Thyroid gland (tissue), 4 donors: ENCODE measurements around the gene PSEN2. TPM values are rescaled to one million over a fixed set of nuclear protein-coding genes. Genes with fewer than 3 reads are reported as not detected.

ENCODE experiments used
- DNase-seq, 2 donors: peaks; one replicate each; pipeline ENCODE4 v3.0.0-alpha.2; 2019
- H3K27ac ChIP-seq, 3 donors: fragments of 200-600 bp; sonication (generic); 1 replicate in 2 of 3; 2 replicates in 1 of 3; pipeline ENCODE4 v1.5.1; 2016 to 2019; ENCODE audit warnings: mild to moderate bottlenecking in 1 of 3, moderate library complexity in 1 of 3
- H3K27me3 ChIP-seq: fragments of 200-600 bp; sonication (generic); one replicate; pipeline ENCODE4 v1.5.1; 2019
- H3K36me3 ChIP-seq, 2 donors: fragments of 200-600 bp; sonication (generic); one replicate each; pipeline ENCODE4 v1.5.1; 2016 to 2019
- H3K4me1 ChIP-seq, 2 donors: fragments of 200-600 bp; sonication (generic); one replicate each; pipeline ENCODE4 v1.5.1; 2017 to 2019
- H3K4me3 ChIP-seq, 3 donors: fragments of 200-600 bp; sonication (generic); replicated peaks in 1 of 3; 1 replicate in 2 of 3; 2 replicates in 1 of 3; pipeline ENCODE4 v1.5.1; 2016; ENCODE audit warnings: mild to moderate bottlenecking in 1 of 3
- H3K9me3 ChIP-seq: fragments of 200-600 bp; sonication (generic); one replicate; pipeline ENCODE4 v1.5.1; 2017
- POLR2A ChIP-seq, 2 donors: fragments of 450-650 bp; IDR thresholded peaks; one replicate each; pipeline ENCODE4 v1.6.1; 2017; ENCODE audit warnings: antibody characterized with exemption in 2 of 2, mild to moderate bottlenecking in 2 of 2, moderate library complexity in 1 of 2
- WGBS, 2 donors: methylation state at CpG; one replicate each; pipeline ENCODE4 v1.1.5; 2017; 5-methylcytosine and 5-hydroxymethylcytosine counted together
- intact Hi-C: fragments of 100-400 bp; cut with DNase I; formaldehyde crosslinking; loops from one replicate; pipeline ENCODE4 v1.15.1; 2023
- total RNA-seq, 4 donors: library from RNA; depleted of rRNA; stranded (reverse); fragments of >200 nt; gene quantifications; one replicate each; pipeline ENCODE4 v1.2.3, GENCODE V29; 2016
- TF ChIP-seq, protein P1 (sequence below), 6 experiments: fragments of 200-600 bp in 3 of 6; fragments of 450-650 bp in 3 of 6; sonication (generic) in 3 of 6; IDR thresholded peaks; one replicate each; pipeline ENCODE4 v1.5.1; 2016 to 2019; ENCODE audit warnings: antibody characterized with exemption in 6 of 6, mild to moderate bottlenecking in 2 of 6, inconsistent platforms in 1 of 6, moderate library complexity in 1 of 6

PSEN2 gene
- total RNA-seq = 10 to 100 TPM; 22.0 to 31.0 (median 24.6) TPM

DNA sequence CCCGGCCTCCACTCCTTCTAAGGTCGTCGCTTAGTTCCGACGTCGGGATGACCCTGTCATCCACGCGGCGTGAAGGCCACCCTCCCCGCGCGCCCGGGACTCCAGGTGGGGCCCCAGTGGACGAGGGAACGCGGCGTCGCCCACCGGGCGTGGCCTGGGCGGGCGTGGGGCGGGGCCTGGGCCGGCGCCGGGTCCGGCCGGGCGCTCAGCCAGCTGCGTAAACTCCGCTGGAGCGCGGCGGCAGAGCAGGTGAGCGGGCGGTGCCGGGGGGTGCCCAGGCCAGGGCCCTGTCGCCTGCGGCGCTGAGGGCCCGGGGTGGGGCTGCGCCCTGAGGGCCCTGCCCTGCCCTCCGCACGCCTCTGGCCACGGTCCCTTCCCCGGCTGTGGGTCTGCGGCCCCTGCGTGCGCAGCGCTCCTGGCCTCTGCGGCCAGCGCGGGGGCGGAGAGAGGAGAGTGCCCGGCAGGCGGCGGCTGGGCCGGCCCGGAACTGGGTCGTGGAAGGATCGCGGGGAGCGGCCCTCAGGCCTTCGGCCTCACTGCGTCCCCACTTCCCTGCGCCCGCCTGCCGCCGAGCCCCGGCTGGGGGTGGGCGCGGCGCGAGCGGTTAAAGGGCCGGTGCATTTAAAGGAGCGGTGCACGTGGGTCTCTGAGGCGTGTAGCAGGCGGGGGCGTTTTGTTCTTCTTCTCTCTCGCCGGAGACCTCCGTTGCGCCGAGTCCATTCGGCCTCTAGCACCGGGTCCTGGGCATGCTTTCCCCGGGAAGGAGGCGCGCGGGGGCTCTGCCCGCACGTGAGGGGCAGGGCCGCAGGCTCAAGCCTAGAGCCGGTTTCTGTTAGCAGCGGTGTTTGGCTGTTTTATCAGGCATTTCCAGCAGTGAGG, at the start of gene PSEN2:
PSEN2 (plus strand) TSS at position 216 of the 879 bp plus-strand sequence. CDS start 11,292 bp downstream, outside the sequence.
- Histone ChIP-seq H3K4me1 (peaks cover 11 to 13% of the 10 kb centered on the region in 2 donors), H3K27me3 (no peaks in the 10 kb centered on the region), H3K36me3 (no peaks in the 10 kb centered on the region), H3K27ac (peak within 1 kb of the TSS; percentile 62 to 76 (median 75)), H3K9me3 (no peaks in the 10 kb centered on the region), H3K4me3 (peak within 1 kb of the TSS; percentile 58 to 71 (median 60))
- 0% methylated on average over 1 of the region's 97 CpGs; no CpG with 5 or more reads in 1 of the 2 donors for WGBS, 2 donors
- peak; percentile 86 to 88 for DNase-seq
- intact Hi-C loops = no loop called here
- TF ChIP-seq, protein P1, sequence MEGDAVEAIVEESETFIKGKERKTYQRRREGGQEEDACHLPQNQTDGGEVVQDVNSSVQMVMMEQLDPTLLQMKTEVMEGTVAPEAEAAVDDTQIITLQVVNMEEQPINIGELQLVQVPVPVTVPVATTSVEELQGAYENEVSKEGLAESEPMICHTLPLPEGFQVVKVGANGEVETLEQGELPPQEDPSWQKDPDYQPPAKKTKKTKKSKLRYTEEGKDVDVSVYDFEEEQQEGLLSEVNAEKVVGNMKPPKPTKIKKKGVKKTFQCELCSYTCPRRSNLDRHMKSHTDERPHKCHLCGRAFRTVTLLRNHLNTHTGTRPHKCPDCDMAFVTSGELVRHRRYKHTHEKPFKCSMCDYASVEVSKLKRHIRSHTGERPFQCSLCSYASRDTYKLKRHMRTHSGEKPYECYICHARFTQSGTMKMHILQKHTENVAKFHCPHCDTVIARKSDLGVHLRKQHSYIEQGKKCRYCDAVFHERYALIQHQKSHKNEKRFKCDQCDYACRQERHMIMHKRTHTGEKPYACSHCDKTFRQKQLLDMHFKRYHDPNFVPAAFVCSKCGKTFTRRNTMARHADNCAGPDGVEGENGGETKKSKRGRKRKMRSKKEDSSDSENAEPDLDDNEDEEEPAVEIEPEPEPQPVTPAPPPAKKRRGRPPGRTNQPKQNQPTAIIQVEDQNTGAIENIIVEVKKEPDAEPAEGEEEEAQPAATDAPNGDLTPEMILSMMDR (IDR thresholded peaks at IDR 0.05) = peak in 2 of 6 experiments; percentile 25 to 34
- TF ChIP-seq POLR2A (IDR thresholded peaks at IDR 0.05) = peak in 1 of 2 donors; percentile 65

DNA sequence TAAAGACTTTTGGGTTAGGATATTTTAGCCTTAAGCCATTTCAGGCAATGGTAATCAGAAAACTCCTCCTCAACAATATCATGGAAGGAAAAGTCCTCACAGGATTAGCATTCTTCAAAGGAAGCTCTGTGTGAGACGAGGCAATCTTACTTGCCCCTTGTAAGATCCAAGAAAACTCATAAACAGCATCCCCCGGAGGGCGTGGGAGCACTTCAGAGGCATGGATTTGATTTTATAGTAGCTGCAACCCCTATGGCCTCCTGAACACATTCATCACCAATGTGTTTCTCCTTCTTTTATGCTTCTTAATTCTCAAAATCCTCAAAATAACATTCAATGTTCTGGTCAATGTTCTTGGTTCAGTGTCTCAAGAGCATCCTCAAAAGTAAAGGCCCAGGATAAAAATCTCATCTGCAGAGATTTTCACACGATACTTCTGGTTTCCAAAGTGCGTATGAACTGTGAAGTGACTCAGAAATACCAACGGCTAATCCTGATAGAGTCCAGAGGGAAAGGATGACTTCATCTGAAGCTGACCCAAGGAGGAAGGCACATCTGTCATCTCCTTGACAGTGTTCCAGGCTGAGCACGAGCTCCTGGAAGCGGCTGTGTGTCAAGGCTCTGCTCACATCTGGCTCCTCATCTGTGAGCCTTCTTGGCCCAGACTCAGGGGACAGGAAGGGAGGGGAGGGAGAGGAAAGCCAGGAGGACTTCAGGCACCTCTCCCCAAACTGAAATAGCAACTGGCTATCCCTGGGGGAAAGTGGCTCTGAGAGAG, 49.3 kb upstream of the PSEN2 start:
- Histone ChIP-seq H3K4me1 (peaks cover 0 to 18% of the 10 kb centered on the region in 2 donors), H3K9me3 (no peaks in the 10 kb centered on the region), H3K36me3 (no peaks in the 10 kb centered on the region), H3K27me3 (no peaks in the 10 kb centered on the region), H3K4me3 (no peak overlapping the region), H3K27ac (peak overlapping the region; percentile 64 to 75 (median 67))
- TF ChIP-seq, protein P1 (IDR thresholded peaks at IDR 0.05) = no peak
- TF ChIP-seq POLR2A (IDR thresholded peaks at IDR 0.05) = no peak
- intact Hi-C loops = no loop called here
- peak; percentile 30 to 32 for DNase-seq
- WGBS, 2 donors = 58 to 63% methylated on average over 8 of the region's 8 CpGs

GRCh38 chr1:226821719-226822085, 48.7 kb upstream of the PSEN2 start:
- 60 to 75% methylated on average over 1 of the region's 1 CpG for WGBS, 2 donors
- intact Hi-C loops = no loop called here

GRCh38 chr1:226823643-226824042, 46.8 kb upstream of the PSEN2 start:
- no peaks in the 10 kb centered on the region for H3K9me3 ChIP-seq
- no peak overlapping the region for H3K27ac ChIP-seq
- no peak for TF ChIP-seq POLR2A (IDR thresholded peaks at IDR 0.05)
- TF ChIP-seq, protein P1 (IDR thresholded peaks at IDR 0.05) = no peak
- no peaks in the 10 kb centered on the region for H3K27me3 ChIP-seq
- intact Hi-C loops = no loop called here
- H3K4me3 ChIP-seq = no peak overlapping the region
- DNase-seq = no peak
- no peaks in the 10 kb centered on the region for H3K36me3 ChIP-seq
- peaks cover 0 to 24% of the 10 kb centered on the region in 2 donors for H3K4me1 ChIP-seq
- WGBS, 2 donors = 98 to 99% methylated on average over 5 of the region's 5 CpGs

More at GRCh38 chr1:226821719-226822085, 48.7 kb upstream of the PSEN2 start:
- Histone ChIP-seq H3K4me3 (no peak overlapping the region), H3K27ac (peak overlapping the region; percentile 11 to 67 (median 62)), H3K36me3 (no peaks in the 10 kb centered on the region), H3K9me3 (no peaks in the 10 kb centered on the region), H3K4me1 (peaks cover 0 to 15% of the 10 kb centered on the region in 2 donors), H3K27me3 (no peaks in the 10 kb centered on the region)
- no peak for TF ChIP-seq POLR2A (IDR thresholded peaks at IDR 0.05)
- TF ChIP-seq, protein P1 (IDR thresholded peaks at IDR 0.05) = no peak
- no peak for DNase-seq
